RWPE1 (cell line): Measurements from ENCODE around the gene TRAPPC6A.

Experiments used
- CTCF ChIA-PET: fragments of 350-600 bp; sonication (Branson Sonifier 250); formaldehyde crosslinking; extraction: SDS; loops from one replicate; lab custom pipeline; 2021; lab: Yijun Ruan, JAX
- POLR2A ChIA-PET: fragments of 400-600 bp; formaldehyde crosslinking; extraction: SDS; loops from one replicate; lab custom pipeline; 2020; ENCODE audit warnings: antibody characterized with exemption; ENCODE audit not compliant: low non-redundant PET; lab: Yijun Ruan, JAX
- DNase-seq: peaks from one replicate; pipeline ENCODE4 v3.0.0; 2012; ENCODE audit warnings: low spot score
- H3K27ac ChIP-seq: fragments of 450-650 bp; 2 replicates; pipeline ENCODE4 v1.5.1; 2017
- CTCF ChIP-seq: fragments of 450-650 bp; conservative IDR thresholded peaks from 2 replicates; pipeline ENCODE4 v1.5.1; 2017; ENCODE audit warnings: low read depth, mild to moderate bottlenecking

The TRAPPC6A gene

DNA sequence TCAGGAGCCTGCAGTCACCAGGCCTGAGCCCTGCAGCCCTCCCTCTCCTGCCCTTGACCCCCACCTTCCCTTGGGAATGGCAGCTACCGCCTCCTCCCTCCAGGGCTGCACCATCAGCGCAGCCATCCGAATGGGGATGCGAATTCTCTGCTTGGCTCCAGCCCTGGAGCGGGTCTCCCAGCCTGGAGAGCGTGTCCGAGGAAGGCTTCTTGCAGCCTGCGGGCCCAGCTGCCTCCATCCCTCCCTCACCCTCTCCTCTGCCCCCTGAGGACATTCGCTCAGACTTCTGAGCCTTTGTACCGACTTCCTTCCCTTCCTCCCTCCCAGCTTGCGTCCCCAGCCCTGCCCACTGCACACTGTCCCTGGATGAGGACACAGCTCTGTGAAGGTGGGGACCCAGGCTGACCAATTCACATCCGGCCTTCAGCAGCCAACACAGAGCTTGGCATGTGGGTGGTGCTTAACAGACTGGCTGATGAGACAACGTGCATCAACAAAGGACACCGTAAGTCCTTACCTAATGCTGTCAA is 11.2 kb downstream of the TRAPPC6A start:
- ChIA-PET CTCF (interaction anchor here (0.6 to 0.7 kb wide), 2 partner anchors 41 to 260 kb away, joined by 3 read pairs; no protein-coding TSS in a partner anchor), POLR2A (no interaction called here)
- DNase-seq, result no peak
- peak overlapping the region; percentile 89 for H3K27ac ChIP-seq
- TF ChIP-seq CTCF, result no peak

DNA sequence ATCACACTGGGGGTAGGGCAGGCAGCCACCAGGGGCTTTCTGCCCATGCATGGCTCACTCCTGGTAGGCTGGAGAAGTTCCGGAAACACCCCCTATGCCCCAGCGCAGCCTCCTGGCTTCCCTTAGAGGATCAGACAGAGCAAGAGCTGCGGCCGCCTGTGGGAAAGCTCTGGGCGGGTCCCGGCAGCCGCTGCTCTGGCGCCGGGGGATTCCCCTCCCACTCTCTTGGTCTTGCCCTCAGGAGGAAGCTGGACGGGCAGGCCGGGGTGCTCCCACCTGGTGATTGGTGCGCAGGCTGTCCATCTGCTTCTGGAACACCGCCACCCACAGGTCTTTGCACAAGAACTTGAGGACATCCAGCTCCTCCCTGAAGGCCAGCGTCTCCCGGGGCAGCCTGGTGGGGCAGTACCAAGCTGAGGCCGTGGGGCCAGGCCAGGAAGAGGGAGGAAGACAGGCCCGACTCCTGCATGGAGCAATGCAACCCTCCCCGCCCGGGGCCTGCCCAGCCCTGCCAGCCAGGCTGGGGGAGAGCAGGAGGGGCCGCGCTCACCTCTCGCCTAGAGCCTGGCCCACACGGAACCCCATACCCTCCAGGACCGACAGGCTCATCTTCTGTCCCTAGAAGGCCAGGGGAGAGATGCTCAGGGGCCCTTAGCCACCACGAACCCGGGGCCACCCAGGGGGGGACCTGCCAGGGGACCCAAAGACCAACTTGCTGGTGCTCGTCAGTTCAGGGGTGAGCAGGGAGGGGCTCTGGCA is 13.3 kb downstream of the TRAPPC6A start:
- ChIA-PET CTCF (interaction anchor here (0.6 kb wide), 1 partner anchor 76 kb away, joined by 4 read pairs; no protein-coding TSS in a partner anchor), POLR2A (interaction anchor here (1.4 kb wide), 1 partner anchor 13 kb away, joined by 3 read pairs; the partner anchor contains the start of gene TRAPPC6A)
- TF ChIP-seq CTCF, result no peak
- peak; percentile 67 for DNase-seq
- H3K27ac ChIP-seq, result peak overlapping the region; percentile 89

- CTCF ChIA-PET, result no interaction called here
- TF ChIP-seq CTCF, result no peak
- DNase-seq, result no peak
- H3K27ac ChIP-seq, result peak overlapping the region; percentile 89
- POLR2A ChIA-PET, result interaction anchor here (1.4 kb wide), 1 partner anchor 14 kb away, joined by 3 read pairs; the partner anchor contains the start of gene TRAPPC6A
Observed at GRCh38 chr19:45163751-45164460, 14.1 kb downstream of the TRAPPC6A start.

DNA sequence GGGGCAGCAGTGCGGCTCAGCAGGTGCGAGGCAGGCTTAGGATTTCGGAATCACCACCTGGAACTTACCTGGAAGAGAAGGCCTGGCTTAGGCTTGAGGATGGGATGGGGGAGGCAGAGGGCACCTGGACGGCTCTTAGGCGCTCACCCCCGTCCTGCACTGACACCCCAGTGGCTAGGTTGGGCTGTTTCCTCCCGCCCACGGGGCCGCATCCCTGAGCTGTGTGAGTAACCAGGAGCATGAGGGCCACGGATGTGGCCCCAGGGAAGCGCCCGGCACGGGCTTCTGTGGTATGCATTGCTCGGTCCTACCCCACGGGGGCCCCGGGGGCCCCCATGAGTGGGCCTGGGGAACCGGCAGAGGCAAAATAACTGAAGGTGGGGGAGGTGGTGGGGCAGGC is 14.9 kb downstream of the TRAPPC6A start:
- POLR2A ChIA-PET, result no interaction called here
- H3K27ac ChIP-seq, result peak overlapping the region; percentile 89
- no peak for TF ChIP-seq CTCF
- CTCF ChIA-PET, result no interaction called here
- DNase-seq, result no peak

DNA sequence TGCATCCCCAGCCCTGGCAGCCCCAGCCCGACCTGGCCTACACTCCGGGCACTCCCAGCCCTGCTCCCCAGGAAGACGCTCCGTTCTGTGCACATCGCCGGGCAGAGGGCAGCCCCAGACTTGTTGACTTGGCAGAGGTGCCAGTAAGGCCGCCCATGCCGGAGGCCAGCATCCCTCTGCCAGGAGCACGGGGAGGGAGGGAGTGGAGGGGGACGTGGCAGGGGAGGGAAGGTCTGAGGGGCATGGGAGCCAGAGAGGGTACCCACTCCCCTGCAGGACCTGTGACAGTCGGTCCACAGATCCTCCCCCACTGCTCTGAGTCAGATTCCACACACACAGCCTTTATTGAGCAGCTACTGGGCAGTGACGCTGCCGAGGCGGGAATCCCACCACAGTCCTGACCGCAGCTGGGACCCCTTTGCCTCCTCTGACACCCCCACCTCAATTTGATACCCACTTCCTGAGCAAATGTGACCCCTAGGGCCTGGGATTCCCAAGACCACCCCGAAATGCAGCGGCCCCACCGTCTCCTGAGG is 15.4 kb downstream of the TRAPPC6A start:
- ChIA-PET CTCF (interaction anchor here (0.7 kb wide), 1 partner anchor 16 kb away, joined by 3 read pairs; no protein-coding TSS in a partner anchor), POLR2A (no interaction called here)
- no peak for TF ChIP-seq CTCF
- peak overlapping the region; percentile 89 for H3K27ac ChIP-seq
- no peak for DNase-seq
